Fibroblast of skin of scalp (primary cell): Measurements from ENCODE around the gene IFNE. TPM values are rescaled to one million over a fixed set of nuclear protein-coding genes. Genes with fewer than 3 reads are reported as not detected.

Source experiments
- DNase-seq: peaks from one replicate; pipeline ENCODE4 v3.0.0-alpha.2; 2013
- polyA plus RNA-seq, 2 experiments: library from polyadenylated mRNA; unstranded; fragments of 120-200 nt; gene quantifications; one replicate each; pipeline ENCODE4 v1.2.1, GENCODE V29; 2013; ENCODE audit not compliant: insufficient read length in 2 of 2

Gene IFNE
- 0.33 TPM for polyA plus RNA-seq (2013, experiment 1 of 2; ENCODE audit: insufficient read length)
- polyA plus RNA-seq (2013, experiment 2 of 2; ENCODE audit: insufficient read length): 0.28 TPM

GRCh38 chr9:21482213-21482612, at the start of gene IFNE:
Gene IFNE (minus strand): TSS chr9:21482313. CDS start chr9:21481694, 619 bp downstream.
- DNase-seq: no peak

- no peak for DNase-seq
These were observed 46.2 kb upstream of the IFNE start for GRCh38 chr9:21528123-21528808.

GRCh38 chr9:21527579-21527978, 45.5 kb upstream of the IFNE start:
- DNase-seq: no peak

GRCh38 chr9:21525174-21525573, 43.1 kb upstream of the IFNE start:
- DNase-seq: no peak

- DNase-seq: no peak
These were observed 42.2 kb upstream of the IFNE start for GRCh38 chr9:21524099-21524830.

- no peak for DNase-seq
These were observed 41.2 kb upstream of the IFNE start for GRCh38 chr9:21523021-21524014.

GRCh38 chr9:21522348-21522747, 40.2 kb upstream of the IFNE start:
- DNase-seq: no peak

- DNase-seq: no peak
These were observed 39.3 kb upstream of the IFNE start for GRCh38 chr9:21521448-21521847.

GRCh38 chr9:21520501-21521228, 38.6 kb upstream of the IFNE start:
- no peak for DNase-seq

- no peak for DNase-seq
These were observed 37.8 kb upstream of the IFNE start for GRCh38 chr9:21519855-21520434.

- DNase-seq: no peak
These were observed 34.7 kb upstream of the IFNE start for GRCh38 chr9:21516796-21517195.

- DNase-seq: no peak
These were observed 31.3 kb upstream of the IFNE start for GRCh38 chr9:21513431-21513830.

GRCh38 chr9:21510806-21511205, 28.7 kb upstream of the IFNE start:
- DNase-seq: no peak

- no peak for DNase-seq
These were observed 25.3 kb upstream of the IFNE start for GRCh38 chr9:21507483-21507790.

- DNase-seq: peak; percentile 95
These were observed 24.7 kb upstream of the IFNE start for GRCh38 chr9:21506626-21507482.

GRCh38 chr9:21505425-21506179, 23.5 kb upstream of the IFNE start:
- DNase-seq: no peak

GRCh38 chr9:21504894-21505293, 22.8 kb upstream of the IFNE start:
- DNase-seq: no peak

- no peak for DNase-seq
These were observed 22.0 kb upstream of the IFNE start for GRCh38 chr9:21504113-21504512.

- DNase-seq: peak; percentile 40
These were observed 20.5 kb upstream of the IFNE start for GRCh38 chr9:21502586-21502985.

- DNase-seq: no peak
These were observed 17.8 kb upstream of the IFNE start for GRCh38 chr9:21499912-21500311.
